Activated naive CD8-positive, alpha-beta T cell treated with anti-CD3 and anti-CD28 coated beads, Interleukin-2, amount 50 U/mL, for 24 hours (primary cell): Measurements from ENCODE around the gene AHCYL1.

Experiments used
- ATAC-seq: fragments of 150-1000 bp; cut with Tn5 transposase; one replicate; pipeline ENCODE4 v1.10.0; 2021
- DNase-seq: peaks from one replicate; pipeline ENCODE4 v3.0.0; 2021
- H3K27ac Mint-ChIP-seq: one replicate; pipeline ENCODE4 v1.8.0; 2021; ENCODE audit warnings: mild to moderate bottlenecking, mixed read lengths
- H3K27me3 Mint-ChIP-seq: one replicate; pipeline ENCODE4 v1.8.0; 2021; ENCODE audit warnings: mixed read lengths
- H3K36me3 Mint-ChIP-seq: one replicate; pipeline ENCODE4 v1.8.0; 2021; ENCODE audit warnings: low read depth, mixed read lengths
- H3K4me1 Mint-ChIP-seq: one replicate; pipeline ENCODE4 v1.8.0; 2021; ENCODE audit warnings: mixed read lengths
- H3K4me3 Mint-ChIP-seq: one replicate; pipeline ENCODE4 v1.8.0; 2021; ENCODE audit warnings: mild to moderate bottlenecking, moderate library complexity, mixed read lengths
- H3K9me3 Mint-ChIP-seq: one replicate; pipeline ENCODE4 v1.8.0; 2021; ENCODE audit warnings: mixed read lengths

The AHCYL1 gene

DNA sequence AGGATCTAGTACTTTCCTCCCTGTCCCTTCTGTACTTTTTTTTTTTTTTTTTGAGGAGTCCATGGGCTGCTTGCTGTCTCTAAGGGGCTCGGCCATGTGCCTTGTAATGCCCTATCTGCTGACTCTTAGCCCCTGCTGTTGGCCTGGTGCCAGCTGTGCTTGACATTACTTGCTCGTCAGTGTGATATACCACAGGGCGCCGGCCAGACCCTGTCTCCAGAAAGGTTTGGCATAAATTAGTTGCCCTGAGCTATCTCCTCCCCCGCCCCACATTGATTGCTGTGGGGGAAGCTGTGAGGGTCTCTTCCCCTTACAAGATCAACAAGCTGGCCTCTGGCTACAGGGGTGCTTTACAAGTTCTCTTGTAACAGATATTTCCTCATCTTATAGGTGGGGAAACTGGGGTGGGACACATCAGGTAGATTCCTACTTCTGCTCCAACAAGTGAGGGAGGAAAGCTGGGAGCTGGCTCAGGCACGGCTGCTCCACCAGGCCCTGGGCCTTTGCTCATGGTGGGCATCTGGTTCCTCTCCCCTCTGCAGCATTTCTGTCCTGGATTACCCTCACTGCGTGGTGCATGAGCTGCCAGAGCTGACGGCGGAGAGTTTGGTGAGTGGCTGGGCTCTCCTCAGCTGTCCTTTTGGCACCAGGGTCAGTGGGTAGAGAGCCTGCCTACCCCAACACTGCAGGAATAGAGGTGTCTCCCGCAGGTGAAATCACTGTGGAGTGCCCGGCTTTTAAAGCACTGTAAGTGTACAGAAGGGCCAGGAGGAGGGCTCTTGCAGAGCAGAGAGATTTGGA, 65.4 kb downstream of the AHCYL1 start:
- no peak overlapping the region for H3K4me3 Mint-ChIP-seq
- no peak for DNase-seq
- H3K9me3 Mint-ChIP-seq: no peaks in the 10 kb centered on the region
- H3K27ac Mint-ChIP-seq: no peak overlapping the region
- peaks cover 44% of the 10 kb centered on the region for H3K36me3 Mint-ChIP-seq
- ATAC-seq: no peak
- no peaks in the 10 kb centered on the region for H3K4me1 Mint-ChIP-seq
- H3K27me3 Mint-ChIP-seq: no peaks in the 10 kb centered on the region

- H3K27ac Mint-ChIP-seq: no peak overlapping the region
- H3K4me3 Mint-ChIP-seq: no peak overlapping the region
- H3K4me1 Mint-ChIP-seq: no peaks in the 10 kb centered on the region
- H3K36me3 Mint-ChIP-seq: peaks cover 42% of the 10 kb centered on the region
- DNase-seq (no peak), ATAC-seq (no peak)
- H3K9me3 Mint-ChIP-seq: no peaks in the 10 kb centered on the region
- no peaks in the 10 kb centered on the region for H3K27me3 Mint-ChIP-seq
These were observed 66.2 kb downstream of the AHCYL1 start for GRCh38 chr1:110050602-110051261.

DNA sequence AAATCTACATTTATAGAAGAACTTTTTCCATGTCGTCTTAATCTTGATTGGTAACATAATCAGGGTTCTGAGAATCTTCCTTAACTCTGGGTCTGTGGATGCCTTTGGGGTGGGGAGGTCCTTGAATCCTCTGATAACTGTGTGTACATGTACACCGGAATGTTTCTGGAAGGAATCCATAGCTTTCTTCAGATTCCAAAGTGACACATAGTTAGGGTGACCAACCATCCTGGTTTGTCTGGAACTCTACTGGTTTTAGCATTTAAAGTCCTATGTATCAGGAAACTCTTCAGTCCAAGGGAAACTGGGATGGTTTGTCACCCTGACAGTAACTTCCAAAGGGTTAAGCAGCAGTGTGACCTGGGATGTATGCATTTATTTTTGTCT, 66.7 kb downstream of the AHCYL1 start:
- Mint-ChIP-seq H3K27me3 (no peaks in the 10 kb centered on the region), H3K4me1 (no peaks in the 10 kb centered on the region), H3K4me3 (no peak overlapping the region), H3K36me3 (peaks cover 44% of the 10 kb centered on the region), H3K27ac (no peak overlapping the region), H3K9me3 (no peaks in the 10 kb centered on the region)
- no peak for ATAC-seq
- no peak for DNase-seq

DNA sequence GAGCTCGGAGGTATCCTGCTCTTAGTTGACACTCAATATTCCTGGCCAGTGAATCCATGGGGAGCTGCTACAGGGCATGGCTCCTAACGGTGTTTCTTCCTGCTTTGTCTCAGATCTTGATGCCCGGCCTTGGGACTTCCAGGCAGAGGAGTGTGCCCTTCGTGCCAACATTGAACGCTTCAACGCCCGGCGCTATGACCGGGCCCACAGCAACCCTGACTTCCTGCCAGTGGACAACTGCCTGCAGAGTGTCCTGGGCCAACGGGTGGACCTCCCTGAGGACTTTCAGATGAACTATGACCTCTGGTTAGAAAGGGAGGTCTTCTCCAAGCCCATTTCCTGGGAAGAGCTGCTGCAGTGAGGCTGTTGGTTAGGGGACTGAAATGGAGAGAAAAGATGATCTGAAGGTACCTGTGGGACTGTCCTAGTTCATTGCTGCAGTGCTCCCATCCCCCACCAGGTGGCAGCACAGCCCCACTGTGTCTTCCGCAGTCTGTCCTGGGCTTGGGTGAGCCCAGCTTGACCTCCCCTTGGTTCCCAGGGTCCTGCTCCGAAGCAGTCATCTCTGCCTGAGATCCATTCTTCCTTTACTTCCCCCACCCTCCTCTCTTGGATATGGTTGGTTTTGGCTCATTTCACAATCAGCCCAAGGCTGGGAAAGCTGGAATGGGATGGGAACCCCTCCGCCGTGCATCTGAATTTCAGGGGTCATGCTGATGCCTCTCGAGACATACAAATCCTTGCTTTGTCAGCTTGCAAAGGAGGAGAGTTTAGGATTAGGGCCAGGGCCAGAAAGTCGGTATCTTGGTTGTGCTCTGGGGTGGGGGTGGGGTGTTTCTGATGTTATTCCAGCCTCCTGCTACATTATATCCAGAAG, 69.2 kb downstream of the AHCYL1 start:
- no peak overlapping the region for H3K27ac Mint-ChIP-seq
- peaks cover 43% of the 10 kb centered on the region for H3K36me3 Mint-ChIP-seq
- H3K4me3 Mint-ChIP-seq: no peak overlapping the region
- H3K9me3 Mint-ChIP-seq: no peaks in the 10 kb centered on the region
- DNase-seq (peak; percentile 78), ATAC-seq (peak; percentile 68)
- H3K4me1 Mint-ChIP-seq: no peaks in the 10 kb centered on the region
- H3K27me3 Mint-ChIP-seq: no peaks in the 10 kb centered on the region

DNA sequence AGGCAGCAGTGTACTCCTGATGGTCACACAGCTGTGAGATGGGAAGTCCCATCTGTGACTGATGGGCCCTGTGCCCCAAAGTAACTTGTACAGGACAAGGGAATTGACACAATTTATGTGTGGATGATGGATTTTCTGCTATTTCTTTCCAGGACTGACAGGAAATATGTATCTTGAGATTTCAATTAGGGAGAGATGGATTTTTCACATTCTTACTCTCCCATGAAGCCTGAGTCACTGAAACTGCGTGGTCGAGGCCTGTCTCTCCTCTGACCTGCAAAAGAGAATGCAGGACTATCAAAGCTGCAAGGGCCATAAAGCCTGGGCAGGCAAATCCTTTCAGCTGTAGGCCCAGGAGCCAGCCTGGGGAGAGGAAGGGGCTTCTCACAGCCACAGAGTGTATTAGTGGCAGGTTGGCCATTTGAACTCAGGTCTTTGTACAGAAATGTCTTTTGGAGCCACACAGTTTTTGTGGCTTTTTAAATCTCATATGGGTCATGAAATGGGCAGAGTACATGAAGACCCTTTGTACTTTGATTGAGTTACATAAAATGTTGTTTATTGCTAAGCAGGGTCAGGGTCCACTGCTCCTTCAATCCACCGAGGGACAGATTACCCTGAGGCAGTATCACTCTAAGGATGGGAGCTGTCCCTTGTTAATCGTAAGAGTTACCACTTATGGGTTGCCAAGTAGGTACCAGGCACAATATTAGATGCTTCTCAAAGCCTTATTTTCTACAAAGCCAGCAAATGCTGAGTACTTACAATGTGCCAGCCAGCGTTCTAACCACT, 71.1 kb downstream of the AHCYL1 start:
- no peak for DNase-seq
- no peaks in the 10 kb centered on the region for H3K27me3 Mint-ChIP-seq
- H3K27ac Mint-ChIP-seq: no peak overlapping the region
- H3K9me3 Mint-ChIP-seq: no peaks in the 10 kb centered on the region
- H3K4me3 Mint-ChIP-seq: no peak overlapping the region
- no peak for ATAC-seq
- peaks cover 40% of the 10 kb centered on the region for H3K36me3 Mint-ChIP-seq
- H3K4me1 Mint-ChIP-seq: no peaks in the 10 kb centered on the region

GRCh38 chr1:110056285-110056683, 71.7 kb downstream of the AHCYL1 start:
- ATAC-seq (no peak), DNase-seq (no peak)
- no peak overlapping the region for H3K27ac Mint-ChIP-seq
- H3K4me1 Mint-ChIP-seq: no peaks in the 10 kb centered on the region
- H3K9me3 Mint-ChIP-seq: no peaks in the 10 kb centered on the region
- H3K36me3 Mint-ChIP-seq: peaks cover 37% of the 10 kb centered on the region
- no peaks in the 10 kb centered on the region for H3K27me3 Mint-ChIP-seq
- H3K4me3 Mint-ChIP-seq: no peak overlapping the region

DNA sequence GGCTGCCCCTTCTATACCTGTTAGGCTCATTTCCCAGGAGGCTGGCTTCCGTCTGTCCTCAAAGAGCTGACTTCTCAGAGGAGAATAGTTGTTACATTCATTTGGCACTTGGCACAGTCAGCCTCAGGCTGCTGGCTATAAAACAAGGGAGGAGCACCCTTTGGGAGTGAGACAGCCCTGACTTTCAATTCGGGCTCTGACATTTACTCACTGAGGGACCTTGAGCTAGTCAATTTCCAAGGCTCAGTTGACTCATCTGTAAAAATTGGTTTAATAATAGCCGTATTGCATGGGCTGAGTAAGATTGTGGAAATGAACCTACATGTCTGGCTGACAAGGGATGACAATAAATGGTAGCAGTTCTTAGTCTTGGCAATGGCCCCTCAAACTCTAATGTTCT, 72.2 kb downstream of the AHCYL1 start:
- Mint-ChIP-seq H3K9me3 (no peaks in the 10 kb centered on the region), H3K36me3 (peaks cover 37% of the 10 kb centered on the region), H3K4me1 (no peaks in the 10 kb centered on the region), H3K27me3 (no peaks in the 10 kb centered on the region), H3K27ac (no peak overlapping the region), H3K4me3 (no peak overlapping the region)
- no peak for ATAC-seq
- DNase-seq: no peak

- ATAC-seq (no peak), DNase-seq (no peak)
- H3K4me1 Mint-ChIP-seq: no peaks in the 10 kb centered on the region
- no peaks in the 10 kb centered on the region for H3K9me3 Mint-ChIP-seq
- H3K27ac Mint-ChIP-seq: no peak overlapping the region
- no peaks in the 10 kb centered on the region for H3K27me3 Mint-ChIP-seq
- H3K36me3 Mint-ChIP-seq: peaks cover 32% of the 10 kb centered on the region
- no peak overlapping the region for H3K4me3 Mint-ChIP-seq
These were observed 73.5 kb downstream of the AHCYL1 start for GRCh38 chr1:110057963-110058518.

DNA sequence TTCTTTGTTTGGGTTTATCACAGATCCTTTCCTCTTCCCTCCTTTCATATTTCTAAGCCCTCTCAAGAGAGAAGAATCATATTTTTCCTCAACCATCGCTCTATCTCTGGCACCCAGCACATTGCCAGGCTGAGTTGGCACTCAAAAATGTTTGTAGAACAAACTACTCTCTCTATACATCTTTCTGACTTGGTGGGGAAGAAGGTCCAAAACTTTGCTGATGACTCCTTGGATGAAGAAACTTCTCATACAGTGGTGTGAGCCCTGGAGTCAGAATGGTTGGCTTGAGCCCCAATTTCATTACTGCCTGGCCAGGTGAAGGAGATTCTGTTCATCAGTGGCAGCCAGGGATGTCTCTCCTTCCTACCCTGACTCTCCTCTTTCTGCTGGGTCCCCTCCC, 74.0 kb downstream of the AHCYL1 start:
- Mint-ChIP-seq H3K36me3 (peaks cover 26% of the 10 kb centered on the region), H3K4me3 (no peak overlapping the region), H3K4me1 (no peaks in the 10 kb centered on the region), H3K9me3 (no peaks in the 10 kb centered on the region), H3K27me3 (no peaks in the 10 kb centered on the region), H3K27ac (no peak overlapping the region)
- DNase-seq (no peak), ATAC-seq (no peak)

DNA sequence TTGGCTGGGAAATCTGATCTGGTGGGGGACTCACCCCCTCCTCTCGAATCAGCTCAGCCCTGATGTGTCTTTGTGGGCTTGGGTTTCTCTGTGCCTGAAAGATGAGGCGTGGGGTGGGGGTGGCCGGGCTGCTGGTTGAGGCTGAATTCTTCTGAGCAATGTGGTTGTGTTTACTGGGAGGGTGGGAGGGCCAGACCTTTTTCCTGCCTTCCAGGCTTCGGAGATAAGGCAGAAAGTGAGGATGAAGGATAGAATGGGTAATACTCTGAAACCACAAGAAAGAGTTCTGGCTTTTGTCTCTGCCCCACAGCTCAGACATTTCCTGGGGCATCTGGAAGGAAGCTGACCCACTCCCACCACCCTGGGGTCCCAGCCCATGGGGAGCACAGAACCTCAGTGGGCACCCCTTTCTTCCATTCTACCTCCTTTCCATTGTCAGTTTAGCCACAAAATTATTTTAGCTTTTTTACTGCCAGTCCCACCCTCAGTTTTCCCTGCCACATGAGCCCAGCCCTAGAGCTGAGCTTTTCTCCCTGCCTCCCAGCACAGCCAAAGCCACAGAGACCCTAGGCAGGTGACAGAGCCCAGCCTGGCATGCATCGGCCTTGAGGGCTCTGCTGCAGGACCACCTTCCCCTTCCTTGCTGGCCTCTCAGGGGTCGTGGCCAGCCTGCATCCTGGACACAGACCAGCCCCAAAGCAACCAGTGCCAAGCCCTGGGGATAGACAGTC, 74.7 kb downstream of the AHCYL1 start:
- ATAC-seq: no peak
- no peak overlapping the region for H3K4me3 Mint-ChIP-seq
- H3K36me3 Mint-ChIP-seq: peaks cover 22% of the 10 kb centered on the region
- H3K9me3 Mint-ChIP-seq: no peaks in the 10 kb centered on the region
- H3K27ac Mint-ChIP-seq: no peak overlapping the region
- no peaks in the 10 kb centered on the region for H3K4me1 Mint-ChIP-seq
- H3K27me3 Mint-ChIP-seq: no peaks in the 10 kb centered on the region
- no peak for DNase-seq

- peak; percentile 83 for DNase-seq
- no peaks in the 10 kb centered on the region for H3K9me3 Mint-ChIP-seq
- peaks cover 18% of the 10 kb centered on the region for H3K36me3 Mint-ChIP-seq
- no peaks in the 10 kb centered on the region for H3K4me1 Mint-ChIP-seq
- no peak overlapping the region for H3K4me3 Mint-ChIP-seq
- no peak overlapping the region for H3K27ac Mint-ChIP-seq
- H3K27me3 Mint-ChIP-seq: no peaks in the 10 kb centered on the region
- ATAC-seq: peak; percentile 75
These were observed 75.6 kb downstream of the AHCYL1 start for GRCh38 chr1:110060034-110060661.

- Mint-ChIP-seq H3K36me3 (peaks cover 15% of the 10 kb centered on the region), H3K27me3 (no peaks in the 10 kb centered on the region), H3K4me1 (no peaks in the 10 kb centered on the region), H3K4me3 (no peak overlapping the region), H3K9me3 (no peaks in the 10 kb centered on the region), H3K27ac (no peak overlapping the region)
- ATAC-seq (no peak), DNase-seq (no peak)
These were observed 76.1 kb downstream of the AHCYL1 start for GRCh38 chr1:110060662-110061060.

DNA sequence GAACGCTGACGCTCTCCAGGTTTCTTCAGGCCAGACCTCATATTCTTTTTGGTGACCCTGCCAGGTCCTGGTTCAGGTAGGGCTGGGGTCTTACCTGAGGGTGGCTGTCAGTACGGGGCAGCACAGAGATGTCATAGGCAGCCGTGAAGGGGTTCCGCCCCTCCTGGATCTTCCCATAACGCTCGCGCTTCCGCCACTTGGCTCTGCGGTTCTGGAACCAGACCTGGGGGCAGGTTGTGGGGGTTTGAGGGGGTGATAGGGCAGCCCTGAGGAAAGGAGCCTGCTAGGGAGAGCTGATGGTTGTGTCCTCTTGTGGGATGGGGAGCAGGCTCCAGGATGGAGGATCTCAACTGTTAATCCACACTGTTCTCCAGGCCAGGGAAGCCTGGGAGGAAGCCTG, 76.8 kb downstream of the AHCYL1 start:
- H3K4me3 Mint-ChIP-seq: no peak overlapping the region

More for the DNA sequence above, 76.8 kb downstream of the AHCYL1 start:
- no peak for ATAC-seq
- Mint-ChIP-seq H3K27ac (no peak overlapping the region), H3K27me3 (peaks cover 5% of the 10 kb centered on the region), H3K4me1 (no peaks in the 10 kb centered on the region), H3K9me3 (no peaks in the 10 kb centered on the region), H3K36me3 (peaks cover 13% of the 10 kb centered on the region)
- no peak for DNase-seq
